Glutamatergic neuron (in vitro differentiated cells): ENCODE measurements around the gene ELL2. TPM values are rescaled to one million over a fixed set of nuclear protein-coding genes. Genes with fewer than 3 reads are reported as not detected.

Source experiments
- DNase-seq: peaks from one replicate; pipeline ENCODE4 v3.0.0; 2022
- H3K27ac Mint-ChIP-seq: one replicate; pipeline ENCODE4 v1.8.0; 2020; ENCODE audit warnings: mild to moderate bottlenecking, mixed read lengths, inconsistent platforms; ENCODE audit not compliant: unreplicated experiment
- H3K27me3 Mint-ChIP-seq: one replicate; pipeline ENCODE4 v1.8.0; 2020; ENCODE audit warnings: mild to moderate bottlenecking, moderate library complexity, mixed read lengths, inconsistent platforms; ENCODE audit not compliant: unreplicated experiment
- H3K36me3 Mint-ChIP-seq: one replicate; pipeline ENCODE4 v1.8.0; 2020; ENCODE audit warnings: mild to moderate bottlenecking, mixed read lengths, inconsistent platforms; ENCODE audit not compliant: unreplicated experiment
- H3K4me1 Mint-ChIP-seq: one replicate; pipeline ENCODE4 v1.8.0; 2020; ENCODE audit warnings: mild to moderate bottlenecking, low read depth, mixed read lengths, inconsistent platforms; ENCODE audit not compliant: unreplicated experiment
- H3K4me3 Mint-ChIP-seq: one replicate; pipeline ENCODE4 v1.8.0; 2020; ENCODE audit warnings: mild to moderate bottlenecking, mixed read lengths, inconsistent platforms; ENCODE audit not compliant: unreplicated experiment
- H3K9me3 Mint-ChIP-seq: one replicate; pipeline ENCODE4 v1.8.0; 2020; ENCODE audit warnings: mild to moderate bottlenecking, moderate library complexity, mixed read lengths, inconsistent platforms; ENCODE audit not compliant: unreplicated experiment
- total RNA-seq: library from RNA; stranded (reverse); fragmentation: NEBNext Ultra II Directional; extraction: Animal tissue kit (Norgen Biotek cat#: 25700); gene quantifications from one replicate; pipeline ENCODE4 v1.2.1, GENCODE V29; 2021; ENCODE audit not compliant: unreplicated experiment
- TF ChIP-seq, protein P1 (sequence below): fragments of 200-600 bp; sonication (generic); IDR thresholded peaks from one replicate; pipeline ENCODE4 v1.5.0; 2021; ENCODE audit not compliant: partially characterized antibody, unreplicated experiment

The ELL2 gene
- total RNA-seq, 1 donor from 2014 or later, result 97.0 TPM

DNA sequence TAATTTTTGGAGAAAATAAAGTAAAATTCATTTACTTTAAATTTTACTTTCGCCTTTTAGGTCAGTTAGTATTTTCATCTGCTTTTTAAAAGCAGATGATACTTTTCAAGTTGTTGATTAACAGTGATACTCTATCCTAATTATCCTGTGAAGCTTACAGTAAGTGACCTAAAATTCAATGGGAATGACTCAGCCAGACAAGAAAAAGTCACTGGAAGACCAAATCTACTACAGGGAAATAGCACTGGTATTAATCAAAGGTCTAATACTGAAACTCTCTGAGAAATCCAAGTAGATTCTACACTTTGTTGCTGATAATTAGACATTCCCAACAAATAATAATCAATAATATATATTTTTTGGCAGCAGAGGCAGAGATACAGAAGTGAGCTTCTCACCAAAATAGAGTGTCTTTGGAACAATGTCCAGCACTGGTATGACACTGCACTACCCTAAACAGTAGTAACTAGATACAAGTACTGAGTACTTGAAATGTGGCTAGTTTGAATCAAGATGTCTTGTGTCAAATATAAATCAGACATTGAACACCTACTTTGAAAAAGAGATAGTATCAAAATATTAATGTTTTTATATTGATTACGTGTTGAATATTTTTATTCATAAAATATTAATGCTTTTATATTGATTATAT, 22.8 kb upstream of the ELL2 start:
- Mint-ChIP-seq H3K4me3 (no peak overlapping the region), H3K4me1 (peaks cover 4% of the 10 kb centered on the region), H3K27me3 (no peaks in the 10 kb centered on the region), H3K9me3 (no peaks in the 10 kb centered on the region), H3K27ac (no peak overlapping the region), H3K36me3 (no peaks in the 10 kb centered on the region)
- no peak for DNase-seq
- TF ChIP-seq, protein P1, sequence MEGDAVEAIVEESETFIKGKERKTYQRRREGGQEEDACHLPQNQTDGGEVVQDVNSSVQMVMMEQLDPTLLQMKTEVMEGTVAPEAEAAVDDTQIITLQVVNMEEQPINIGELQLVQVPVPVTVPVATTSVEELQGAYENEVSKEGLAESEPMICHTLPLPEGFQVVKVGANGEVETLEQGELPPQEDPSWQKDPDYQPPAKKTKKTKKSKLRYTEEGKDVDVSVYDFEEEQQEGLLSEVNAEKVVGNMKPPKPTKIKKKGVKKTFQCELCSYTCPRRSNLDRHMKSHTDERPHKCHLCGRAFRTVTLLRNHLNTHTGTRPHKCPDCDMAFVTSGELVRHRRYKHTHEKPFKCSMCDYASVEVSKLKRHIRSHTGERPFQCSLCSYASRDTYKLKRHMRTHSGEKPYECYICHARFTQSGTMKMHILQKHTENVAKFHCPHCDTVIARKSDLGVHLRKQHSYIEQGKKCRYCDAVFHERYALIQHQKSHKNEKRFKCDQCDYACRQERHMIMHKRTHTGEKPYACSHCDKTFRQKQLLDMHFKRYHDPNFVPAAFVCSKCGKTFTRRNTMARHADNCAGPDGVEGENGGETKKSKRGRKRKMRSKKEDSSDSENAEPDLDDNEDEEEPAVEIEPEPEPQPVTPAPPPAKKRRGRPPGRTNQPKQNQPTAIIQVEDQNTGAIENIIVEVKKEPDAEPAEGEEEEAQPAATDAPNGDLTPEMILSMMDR, result no peak

DNA sequence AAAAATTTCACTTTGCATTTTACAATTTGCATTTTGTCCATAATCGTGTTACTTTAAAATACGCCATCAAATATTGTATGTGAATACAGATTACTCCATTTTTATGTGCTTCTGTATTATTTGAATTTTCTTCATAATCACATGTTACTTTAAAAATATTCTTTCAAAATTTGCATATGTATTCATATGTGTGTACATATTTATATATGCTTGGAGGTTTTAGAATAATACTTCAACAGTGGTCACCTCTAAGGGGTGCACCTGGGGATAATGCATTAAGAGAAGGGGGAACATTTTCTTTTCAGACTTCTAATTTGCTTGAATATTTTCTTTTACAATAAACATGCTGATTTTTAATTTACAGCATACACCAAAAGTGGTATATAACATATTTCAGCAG, 21.9 kb upstream of the ELL2 start:
- Mint-ChIP-seq H3K27me3 (no peaks in the 10 kb centered on the region), H3K4me1 (peaks cover 4% of the 10 kb centered on the region), H3K4me3 (no peak overlapping the region), H3K36me3 (no peaks in the 10 kb centered on the region), H3K9me3 (no peaks in the 10 kb centered on the region), H3K27ac (no peak overlapping the region)
- no peak for DNase-seq
- TF ChIP-seq, protein P1, result no peak

DNA sequence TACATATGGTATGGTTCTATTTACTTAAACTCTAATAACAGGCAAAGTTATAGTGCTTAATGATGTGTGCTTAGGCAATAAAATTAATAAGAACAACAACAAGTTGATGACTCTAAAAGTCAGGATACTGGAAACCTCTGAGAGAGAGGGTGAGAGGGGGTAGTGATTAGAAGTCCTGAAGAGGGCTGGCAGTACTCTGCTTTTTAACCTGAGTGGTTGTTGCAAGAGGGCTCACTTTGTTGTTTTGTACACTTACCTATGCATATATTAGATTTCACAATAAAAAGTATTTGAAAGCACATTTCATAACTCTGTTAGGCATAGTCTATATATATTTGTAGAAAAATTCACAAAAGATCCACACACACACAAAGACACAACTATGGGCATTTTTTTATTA, 21.4 kb upstream of the ELL2 start:
- Mint-ChIP-seq H3K4me1 (peaks cover 4% of the 10 kb centered on the region), H3K4me3 (no peak overlapping the region), H3K27ac (no peak overlapping the region), H3K9me3 (no peaks in the 10 kb centered on the region), H3K36me3 (no peaks in the 10 kb centered on the region), H3K27me3 (no peaks in the 10 kb centered on the region)
- DNase-seq, result no peak
- TF ChIP-seq, protein P1, result no peak

DNA sequence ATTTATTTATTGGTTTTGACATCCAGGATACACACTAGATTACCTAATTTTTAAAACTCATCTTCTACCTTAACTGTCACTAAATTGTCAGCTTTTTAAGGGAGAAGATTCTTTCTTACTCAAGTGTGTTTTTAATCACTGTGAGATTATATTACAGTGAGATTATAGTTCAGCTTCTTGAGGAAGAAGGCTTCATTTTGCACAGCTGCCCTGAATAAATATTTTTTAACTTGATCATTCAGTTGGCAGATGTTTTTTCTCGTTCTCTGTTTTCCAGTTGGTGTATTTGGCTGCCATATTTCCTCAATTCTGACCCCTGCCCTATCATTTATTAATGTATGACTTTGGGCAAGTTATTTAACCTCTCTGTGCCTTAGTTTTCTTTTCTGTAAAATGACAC, 15.0 kb upstream of the ELL2 start:
- Mint-ChIP-seq H3K9me3 (no peaks in the 10 kb centered on the region), H3K4me3 (no peak overlapping the region), H3K27me3 (peaks cover 2% of the 10 kb centered on the region)

DNA sequence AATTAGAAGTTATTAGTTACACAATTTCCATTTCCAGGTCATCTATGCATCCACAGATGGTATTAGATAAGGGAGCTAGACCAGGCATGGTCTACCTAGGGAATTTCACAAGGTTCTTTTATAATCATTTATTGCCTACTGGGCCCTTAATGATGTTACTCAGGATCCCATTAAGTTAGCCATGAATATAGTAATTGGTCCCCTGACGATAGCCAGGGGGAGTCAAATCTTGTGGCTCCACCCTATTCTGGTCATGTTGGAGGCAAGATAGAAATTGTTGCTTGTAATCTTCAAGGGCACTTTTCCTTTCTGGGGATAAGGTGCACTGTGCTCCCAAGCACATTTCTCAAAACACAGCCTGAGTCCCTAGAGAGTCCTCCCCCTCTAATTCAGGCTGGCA, 14.1 kb upstream of the ELL2 start:
- Mint-ChIP-seq H3K4me1 (peaks cover 6% of the 10 kb centered on the region), H3K9me3 (no peaks in the 10 kb centered on the region), H3K27ac (no peak overlapping the region), H3K4me3 (no peak overlapping the region), H3K36me3 (no peaks in the 10 kb centered on the region), H3K27me3 (peaks cover 2% of the 10 kb centered on the region)
- no peak for DNase-seq
- TF ChIP-seq, protein P1, result no peak

More for the DNA sequence above, 15.0 kb upstream of the ELL2 start:
- Mint-ChIP-seq H3K36me3 (no peaks in the 10 kb centered on the region), H3K4me1 (peaks cover 6% of the 10 kb centered on the region), H3K27ac (no peak overlapping the region)
- no peak for DNase-seq
- TF ChIP-seq, protein P1, result no peak
